T-helper 22 cell (primary cell): ENCODE measurements around the gene CRB1.

ENCODE experiments used
- DNase-seq: peaks from one replicate; pipeline ENCODE4 v3.0.0-alpha.2; 2020; ENCODE audit warnings: low read depth

The CRB1 gene

DNA sequence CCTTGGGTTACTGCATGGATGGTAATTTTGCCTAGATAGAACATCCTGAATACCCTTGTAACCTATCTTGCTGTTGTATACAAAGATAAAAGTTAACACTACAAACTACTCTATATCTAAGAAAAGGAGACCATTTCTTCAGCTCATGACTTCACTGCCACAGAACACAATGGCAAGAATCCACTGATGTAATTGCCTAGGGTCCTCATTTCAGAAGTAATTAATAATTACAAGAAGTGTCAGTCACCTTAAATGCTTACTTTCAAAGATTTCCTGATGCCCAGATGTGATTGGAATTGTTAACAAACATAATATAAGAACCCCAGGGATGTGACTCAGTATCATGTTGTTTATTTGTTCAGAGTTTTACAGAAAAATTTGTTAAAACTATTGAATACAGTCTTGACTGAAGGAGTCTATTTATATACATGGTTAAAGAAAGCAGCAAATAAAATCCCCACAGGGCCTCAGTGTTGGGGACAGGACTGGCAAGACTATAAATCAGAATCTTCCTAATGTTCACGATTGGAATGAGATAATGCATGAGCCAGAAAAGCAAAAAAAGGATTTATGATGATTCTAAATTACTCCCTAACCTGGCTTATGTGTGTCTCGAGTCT is 83.9 kb downstream of the CRB1 start:
- no peak for DNase-seq

DNA sequence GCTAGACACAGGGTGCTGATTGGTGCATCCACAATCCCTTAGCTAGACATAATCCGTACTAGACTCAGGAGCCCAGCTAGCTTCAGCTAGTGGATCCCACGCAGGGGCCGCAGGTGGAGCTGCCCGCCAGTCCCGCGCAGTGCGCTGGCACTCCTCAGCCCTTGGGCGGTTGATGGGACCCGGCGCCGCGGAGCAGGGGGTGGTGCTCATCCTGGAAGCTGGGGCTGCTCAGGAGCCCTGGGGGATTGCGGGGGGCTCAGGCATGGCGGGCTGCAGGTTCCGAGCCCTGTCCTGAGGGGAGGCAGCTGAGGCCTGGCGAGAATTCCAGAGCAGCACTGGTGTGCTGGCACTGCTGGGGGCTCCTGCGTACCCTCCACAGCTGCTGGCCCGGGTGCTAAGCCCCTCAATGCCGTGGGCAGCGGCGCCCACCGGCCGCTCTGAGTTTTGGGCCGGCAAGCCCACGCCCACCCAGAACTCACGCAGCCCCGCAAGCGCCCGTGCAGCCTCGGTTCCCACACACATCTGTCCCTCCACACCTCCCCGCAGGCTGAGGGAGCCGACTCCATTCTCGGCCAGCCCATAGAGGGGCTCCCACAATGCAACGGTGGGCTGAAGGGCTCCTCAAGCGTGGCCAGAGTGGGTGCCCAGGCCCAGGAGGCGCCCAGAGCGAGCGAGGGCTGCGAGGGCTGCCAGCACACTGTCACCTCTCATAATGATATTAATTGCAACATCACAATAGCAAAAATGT is 87.4 kb downstream of the CRB1 start:
- DNase-seq = no peak

DNA sequence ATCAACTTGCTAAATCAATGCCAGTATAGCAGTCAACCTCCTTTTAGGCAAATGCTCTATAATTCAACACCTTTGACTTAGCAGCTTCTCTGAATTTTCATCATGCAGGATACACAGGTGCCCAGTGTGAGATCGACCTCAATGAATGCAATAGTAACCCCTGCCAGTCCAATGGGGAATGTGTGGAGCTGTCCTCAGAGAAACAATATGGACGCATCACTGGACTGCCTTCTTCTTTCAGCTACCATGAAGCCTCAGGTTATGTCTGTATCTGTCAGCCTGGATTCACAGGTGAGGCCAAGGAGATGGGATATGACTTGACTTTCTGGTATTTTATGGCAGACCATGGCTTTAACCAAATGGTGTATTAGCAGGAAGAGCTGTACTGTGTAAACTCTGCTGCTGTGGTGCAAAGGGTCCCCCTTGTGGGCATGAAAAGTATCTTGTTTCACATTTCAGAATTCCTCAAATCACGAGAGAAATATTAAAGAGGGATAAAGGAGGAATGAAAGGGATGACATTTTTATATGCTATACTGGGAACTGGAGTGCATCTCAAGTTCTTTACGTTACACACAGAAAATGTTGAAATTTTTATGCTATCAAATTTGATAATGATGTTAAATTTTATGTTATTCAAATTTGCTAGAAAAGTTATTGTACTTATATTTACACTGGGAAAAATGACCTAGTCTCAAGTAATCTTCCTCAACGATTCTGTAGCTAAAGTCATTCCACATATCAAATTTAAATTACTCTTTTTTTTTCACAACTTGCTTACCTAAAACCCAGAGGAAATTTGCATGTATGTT is 88.9 kb downstream of the CRB1 start:
- no peak for DNase-seq

DNA sequence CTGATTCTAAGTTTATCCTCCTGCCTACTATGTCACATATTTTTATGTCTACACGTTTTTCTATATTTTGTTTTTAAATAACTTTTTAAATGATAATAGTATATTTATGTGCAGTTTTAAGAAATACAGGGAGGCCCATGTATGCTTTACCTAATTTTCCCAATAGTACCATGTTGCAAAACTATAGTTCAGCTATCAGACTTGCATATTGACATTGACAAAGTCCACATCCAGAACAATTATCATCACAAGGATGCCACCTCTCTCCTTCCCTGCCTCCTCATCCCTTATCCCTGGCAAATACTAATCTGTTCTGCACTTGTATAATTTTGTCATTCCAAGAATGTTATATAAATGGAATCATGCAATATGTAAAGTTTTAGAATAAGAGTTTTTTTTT is 90.9 kb downstream of the CRB1 start:
- DNase-seq = no peak

DNA sequence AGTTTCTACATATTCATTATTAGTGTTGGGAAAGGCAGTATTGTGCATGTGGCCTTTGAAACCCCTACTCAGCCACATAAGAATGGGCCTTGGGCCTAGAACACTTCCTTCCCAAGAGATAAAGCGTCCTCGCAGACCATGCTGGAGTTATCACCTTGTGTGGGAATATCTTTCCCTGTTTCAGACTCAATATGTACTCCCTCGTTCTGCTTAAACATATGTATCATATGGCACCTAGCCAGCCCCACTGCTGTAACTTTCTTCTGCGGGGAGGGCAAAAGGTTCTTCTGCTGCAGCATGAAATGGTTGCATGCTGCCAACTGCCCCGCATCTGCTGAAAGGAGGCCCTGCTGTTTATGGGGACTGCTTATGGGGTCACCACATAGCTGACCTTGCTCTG is 92.0 kb downstream of the CRB1 start:
- DNase-seq = no peak

DNA sequence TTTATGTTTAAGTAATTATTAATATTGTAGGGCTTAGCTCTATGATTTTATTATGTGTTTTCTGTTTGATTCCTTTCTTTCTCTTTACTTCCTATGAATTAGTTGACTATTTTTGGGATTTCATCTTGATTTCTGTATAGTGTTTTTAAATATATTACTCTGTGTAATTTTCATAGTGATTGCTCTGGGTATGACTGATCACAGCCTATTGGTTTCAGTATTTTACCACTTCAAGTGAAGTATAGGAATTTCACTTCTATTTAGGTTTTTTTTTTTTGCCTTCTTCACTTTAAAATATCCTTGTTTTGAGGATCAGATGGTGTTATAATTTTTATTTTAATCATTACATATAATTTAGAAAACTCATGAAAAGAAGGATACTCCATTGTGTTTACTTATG is 94.8 kb downstream of the CRB1 start:
- DNase-seq = no peak

DNA sequence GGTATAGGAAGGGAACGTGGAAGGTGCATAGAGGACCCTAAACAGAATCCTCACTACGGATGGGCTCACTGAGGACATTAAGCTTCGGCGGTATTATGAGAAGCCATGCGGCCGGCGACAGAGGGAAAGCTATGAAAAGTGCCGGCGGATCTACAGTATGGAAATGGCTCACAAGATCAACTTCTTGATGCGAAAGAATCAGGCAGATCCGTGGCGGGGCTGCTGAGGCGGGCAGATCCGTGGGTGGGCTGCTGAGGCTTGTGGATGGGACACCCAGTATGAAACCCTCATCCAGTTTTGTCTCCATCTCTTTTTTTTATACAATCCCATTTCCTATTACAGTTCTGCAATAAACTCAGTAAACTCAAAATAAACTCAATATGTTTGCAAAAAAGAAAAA is 95.8 kb downstream of the CRB1 start:
- DNase-seq = no peak

DNA sequence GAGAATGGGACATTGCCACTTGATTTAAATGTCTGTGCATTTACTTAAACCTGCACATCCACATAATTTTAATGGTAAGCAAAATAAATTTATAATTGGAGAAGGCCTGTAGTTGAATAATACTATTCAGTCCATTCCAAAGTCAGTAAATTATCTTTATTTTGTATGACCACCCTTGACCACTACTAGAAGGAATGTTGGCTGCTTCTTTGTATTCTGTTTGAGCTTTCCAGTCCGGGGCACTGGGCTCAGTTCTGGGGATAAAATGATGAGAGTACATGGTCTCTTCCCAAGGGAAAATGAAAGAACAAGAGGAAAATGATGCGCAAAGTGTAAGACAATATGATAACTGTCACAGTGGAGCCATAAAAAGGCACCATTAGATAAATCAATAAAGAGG is 98.9 kb downstream of the CRB1 start:
- DNase-seq = no peak

DNA sequence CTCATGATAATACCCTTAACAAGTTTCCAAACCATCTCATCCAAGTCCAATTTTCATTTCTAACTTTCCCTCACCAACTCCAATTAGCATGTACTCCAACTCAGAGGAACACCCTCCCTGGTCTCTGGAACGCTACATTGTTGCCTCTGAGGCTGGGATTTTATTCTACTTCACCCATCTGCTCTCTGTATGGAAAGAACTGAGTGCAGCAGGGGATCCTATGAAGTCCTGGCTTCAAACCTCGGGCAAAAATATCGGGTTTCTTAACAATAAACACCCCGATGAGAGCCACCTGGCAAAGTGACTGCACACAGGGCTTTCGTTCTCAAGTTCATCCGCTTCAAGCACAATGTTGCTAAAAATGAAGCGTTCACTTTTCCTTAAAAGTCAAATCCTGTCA is 99.6 kb downstream of the CRB1 start:
- no peak for DNase-seq

DNA sequence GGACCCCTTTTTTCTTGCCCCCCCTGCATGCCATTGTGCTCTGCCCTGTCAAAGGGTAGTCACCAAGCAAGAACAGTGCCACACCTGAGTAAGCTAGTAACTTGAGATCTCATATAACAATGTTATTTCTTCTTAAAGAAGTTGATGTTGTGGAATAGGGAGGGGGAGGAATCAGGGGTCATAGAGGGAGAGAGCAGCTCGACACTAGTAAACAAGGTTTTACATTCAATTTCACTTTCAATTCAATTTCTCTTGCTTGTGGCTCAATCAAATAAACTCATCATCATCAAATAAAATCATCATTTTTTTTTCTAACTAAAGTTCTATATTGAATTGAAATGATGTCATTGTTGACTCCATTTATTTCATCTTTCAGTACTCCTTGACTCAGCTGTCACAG is 106.4 kb downstream of the CRB1 start:
- DNase-seq = no peak

DNA sequence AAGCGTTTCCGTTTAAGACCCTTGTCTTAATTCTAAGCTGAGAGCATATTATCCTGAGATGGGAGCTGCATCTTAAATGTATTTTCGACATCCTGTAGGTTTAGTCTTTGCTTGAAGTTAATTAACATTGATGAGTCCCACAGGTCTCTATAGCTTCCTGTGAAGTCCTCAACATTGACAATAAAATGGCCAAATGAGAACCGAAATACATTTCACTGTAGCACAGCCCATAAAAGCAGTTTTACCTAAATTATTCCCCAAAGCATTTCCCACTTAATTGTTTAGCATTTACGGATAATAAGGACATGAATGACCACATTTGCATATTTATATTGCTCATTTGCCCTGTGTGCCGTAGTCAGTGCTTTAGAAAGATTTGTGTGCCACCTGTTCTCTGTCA is 116.4 kb downstream of the CRB1 start:
- no peak for DNase-seq

DNA sequence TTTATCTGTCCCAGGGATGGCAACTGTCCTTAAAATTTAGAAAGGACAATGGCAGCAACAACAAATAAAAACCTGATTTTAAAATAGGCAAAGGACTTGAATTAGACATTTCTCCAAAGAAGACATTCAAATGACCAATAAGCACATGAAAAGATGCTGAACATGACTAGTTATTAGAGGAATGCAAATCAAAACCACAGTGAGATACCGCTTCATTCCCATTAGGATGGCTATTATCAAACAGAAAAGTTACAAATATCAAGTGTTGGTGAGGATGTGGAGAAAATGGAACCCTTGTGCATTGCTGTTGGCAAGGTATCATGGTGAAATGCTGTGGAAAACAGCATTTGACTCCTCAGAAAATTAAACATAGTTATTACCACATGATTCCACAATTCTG is 120.7 kb downstream of the CRB1 start:
- no peak for DNase-seq

DNA sequence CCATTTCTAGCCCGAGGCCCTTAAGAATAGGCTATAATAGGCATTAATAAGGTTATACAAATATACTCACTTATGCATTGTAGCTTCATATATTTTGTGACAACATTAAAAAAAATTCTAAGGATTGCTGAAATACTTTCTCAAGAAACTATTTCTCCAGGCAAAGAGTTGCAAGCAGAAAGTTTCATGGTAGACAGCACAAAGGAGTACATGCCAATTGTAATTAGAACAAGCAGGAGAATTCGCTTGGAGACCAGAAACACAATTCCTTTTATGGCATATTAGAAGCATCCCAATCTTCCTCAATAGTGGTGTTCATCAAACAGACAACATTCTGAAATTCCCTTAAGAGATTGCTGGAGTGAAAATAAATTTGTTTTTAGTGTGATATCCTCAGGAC is 122.8 kb downstream of the CRB1 start:
- no peak for DNase-seq

DNA sequence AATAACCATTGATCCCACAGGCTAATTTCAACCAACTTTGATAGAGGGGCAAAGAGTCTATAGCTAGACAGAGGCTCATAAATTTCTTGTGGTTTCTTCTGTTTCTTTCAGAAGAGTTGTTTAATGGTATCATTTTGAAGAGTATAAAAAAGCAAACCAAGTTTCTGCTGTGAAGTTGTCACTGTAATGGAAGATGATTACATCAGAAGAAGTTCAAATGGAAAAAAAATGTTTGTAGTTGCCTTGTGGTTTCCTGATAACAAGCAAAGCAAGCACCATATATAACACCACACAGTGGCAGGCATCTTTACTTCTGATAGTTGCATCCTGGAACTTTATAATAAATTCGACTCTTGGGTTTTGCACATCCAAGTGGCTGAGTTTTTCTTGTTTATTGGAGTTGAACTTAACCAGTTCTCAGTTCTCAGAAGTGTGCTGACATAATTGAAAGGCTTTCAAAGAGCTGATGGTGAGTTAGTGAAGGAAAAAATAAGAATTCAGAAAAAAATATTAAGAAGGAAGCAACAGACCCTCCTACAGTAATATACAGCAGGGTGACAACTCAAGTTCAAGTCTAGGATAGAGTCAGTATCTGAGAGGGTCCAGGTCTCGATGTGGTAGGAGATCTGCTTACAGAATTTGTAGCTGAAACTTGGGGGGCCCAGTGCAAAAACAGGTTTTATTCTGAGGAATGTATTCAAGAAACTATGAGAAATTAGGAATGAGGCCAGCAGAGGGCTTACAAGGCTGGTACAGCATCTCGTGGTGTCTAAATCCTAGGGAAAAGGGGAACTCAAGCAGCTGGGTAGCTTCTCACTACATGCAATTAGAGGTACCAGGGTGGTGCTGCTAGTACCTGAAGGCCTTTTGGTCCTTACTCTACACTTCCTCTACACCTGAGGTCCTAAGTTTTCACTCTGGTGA is 123.5 kb downstream of the CRB1 start:
- DNase-seq = no peak

DNA sequence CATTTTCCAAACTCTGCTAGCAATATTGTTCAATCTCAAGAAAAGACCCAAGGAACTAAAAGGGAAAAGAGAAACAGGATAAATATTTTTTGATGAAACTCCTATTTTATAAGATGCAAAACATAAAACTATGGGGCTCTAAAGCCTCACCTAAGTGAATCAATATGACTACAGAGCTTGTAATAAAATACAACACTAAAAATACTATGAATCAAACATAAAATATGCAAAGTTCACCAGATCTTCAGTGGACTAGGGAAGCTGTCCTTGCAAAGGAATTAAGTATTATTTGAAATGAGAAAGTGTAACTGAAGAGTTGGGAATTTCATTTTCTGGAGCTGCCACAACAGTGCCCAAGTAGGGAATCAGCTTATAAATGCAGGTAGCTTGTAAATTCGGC is 124.5 kb downstream of the CRB1 start:
- DNase-seq = no peak

DNA sequence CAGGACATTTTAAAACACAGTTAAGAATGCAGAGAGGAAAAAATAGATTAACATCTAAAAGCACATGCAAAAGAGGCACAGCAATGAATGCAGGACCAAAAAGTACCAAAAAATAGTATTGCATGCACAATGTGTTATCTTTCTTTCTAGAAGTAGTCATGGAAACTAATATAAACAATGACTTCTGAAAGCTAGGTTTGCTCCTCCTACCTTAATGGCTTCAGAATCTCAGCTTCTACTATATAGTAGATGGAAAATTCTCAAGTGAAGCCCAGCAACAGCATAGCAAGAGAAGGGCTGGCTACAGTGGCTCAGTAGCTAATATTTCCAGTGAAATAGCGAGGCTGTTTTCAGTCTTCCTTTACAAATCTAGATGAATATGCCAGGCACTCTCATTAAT is 125.1 kb downstream of the CRB1 start:
- DNase-seq = no peak

DNA sequence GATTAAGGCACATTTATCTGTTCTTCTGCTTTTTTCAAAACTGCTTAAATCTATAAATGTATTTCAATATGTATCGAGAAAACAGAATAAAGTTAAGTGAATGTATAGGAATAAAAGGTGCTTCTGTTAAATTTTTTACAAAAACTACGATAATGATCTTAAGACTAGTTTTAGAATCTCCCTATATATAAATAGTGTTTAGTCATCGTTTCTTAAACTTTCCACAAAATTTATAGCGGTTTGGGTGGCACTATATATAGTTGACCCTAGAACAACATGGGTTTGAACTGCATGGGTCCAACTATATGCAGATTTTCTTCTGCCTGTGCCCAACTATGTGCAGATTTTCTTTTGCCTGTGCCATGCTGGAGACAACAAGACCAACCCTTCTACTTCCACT is 125.7 kb downstream of the CRB1 start:
- DNase-seq = no peak

DNA sequence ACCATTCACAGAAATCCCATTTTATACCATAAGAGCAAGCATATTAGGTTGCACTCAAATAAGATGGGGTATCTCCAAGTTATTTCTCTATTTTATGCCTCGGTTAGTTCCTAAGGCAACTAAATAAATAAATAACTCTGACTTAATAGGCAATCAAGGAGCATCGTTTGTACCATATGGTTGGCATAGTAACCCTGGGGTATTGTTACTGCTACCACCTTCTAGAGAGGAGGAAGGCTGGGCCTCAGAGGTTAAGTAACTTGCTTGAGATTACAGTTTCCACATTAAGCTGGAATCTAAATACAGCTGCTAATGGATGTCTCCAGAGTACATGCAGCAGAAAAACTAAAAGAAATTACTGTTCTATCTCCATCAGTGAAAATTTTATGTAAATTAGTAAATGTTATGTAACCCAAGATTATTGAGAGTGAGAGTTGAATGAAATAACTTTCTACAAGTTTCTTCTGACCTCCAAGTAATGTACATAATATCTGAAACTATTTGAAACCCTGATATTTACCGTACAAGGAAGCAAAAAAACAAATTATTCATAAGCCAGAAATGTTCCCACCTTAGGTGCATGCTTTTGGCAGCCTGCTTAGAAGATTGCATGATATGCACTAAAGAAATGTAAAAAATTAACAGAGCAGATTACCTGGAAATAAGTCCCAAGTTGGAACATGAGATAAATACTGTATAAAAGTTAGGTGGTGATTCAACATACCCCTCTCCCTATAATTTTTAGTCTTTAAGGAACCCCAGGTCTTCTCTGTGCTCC is 127.0 kb downstream of the CRB1 start:
- DNase-seq = no peak

DNA sequence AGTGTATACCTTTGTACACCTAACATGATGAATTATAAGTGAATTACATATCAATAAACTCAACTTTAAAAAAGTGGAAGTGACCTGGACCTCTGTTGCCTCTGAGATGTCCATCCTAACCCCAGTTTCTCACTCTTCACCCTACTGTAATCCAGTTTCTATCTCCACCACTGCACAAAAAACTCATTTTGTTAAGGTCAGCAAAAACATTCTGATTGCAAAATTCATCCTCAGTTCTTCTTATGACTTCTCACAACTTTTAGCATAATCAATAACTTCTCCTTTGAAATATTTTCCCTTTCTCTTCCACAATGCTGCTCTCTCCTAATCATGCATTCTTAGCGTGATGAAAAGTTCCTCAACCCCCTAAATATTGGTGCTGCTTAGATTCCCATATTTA is 129.8 kb downstream of the CRB1 start:
- no peak for DNase-seq

DNA sequence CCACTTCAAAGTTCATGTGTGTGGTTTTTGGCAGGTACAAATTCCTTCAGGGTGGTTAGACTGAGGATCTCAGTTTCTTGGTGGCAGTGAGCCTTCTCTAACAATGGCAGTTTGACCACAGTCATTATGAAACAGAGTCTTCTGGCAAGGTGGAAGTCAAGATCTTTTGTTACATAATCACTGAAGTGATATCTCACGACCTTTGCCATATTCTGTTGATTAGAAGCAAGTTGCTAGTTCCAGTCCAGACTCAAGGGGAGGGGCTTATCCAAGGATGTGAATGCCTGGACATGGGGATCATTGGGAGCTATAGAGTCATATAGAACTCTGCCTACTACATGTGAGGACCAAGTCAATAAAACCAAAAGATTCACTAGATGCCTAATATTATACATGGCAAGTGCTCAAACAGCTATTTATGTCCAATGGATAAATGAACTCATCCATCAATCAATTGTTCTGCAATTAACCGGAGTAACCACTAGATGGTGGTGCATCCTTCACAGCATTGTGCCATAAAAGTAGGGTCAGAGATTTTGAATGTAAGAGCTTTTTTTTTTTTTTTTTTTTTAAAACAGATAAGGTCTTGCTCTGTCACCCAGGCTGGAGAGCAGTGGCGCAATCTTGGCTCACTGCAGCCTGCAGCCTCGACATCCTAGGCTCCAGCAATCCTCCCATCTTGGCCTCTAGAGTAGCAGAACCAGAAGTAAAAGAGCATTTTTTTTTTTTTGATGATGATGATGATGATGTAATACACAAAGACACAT is 131.9 kb downstream of the CRB1 start:
- no peak for DNase-seq

DNA sequence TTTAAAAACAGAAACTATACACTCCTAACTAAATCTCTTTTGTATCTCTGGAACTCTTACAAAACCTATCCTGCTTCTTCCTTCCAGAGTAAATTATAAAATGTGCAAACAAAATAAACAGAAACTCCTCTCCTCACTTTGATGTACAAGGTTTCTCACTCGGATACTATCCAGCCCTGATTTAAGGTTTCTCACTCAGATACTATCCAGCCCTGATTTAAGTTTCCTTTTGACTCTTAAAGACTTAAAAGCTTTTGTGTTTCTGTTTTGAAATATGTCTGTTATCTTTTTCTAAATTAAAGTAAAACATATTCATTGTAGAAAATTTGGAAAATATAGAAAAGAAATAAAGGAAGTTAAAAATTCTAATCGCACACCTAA is 132.5 kb downstream of the CRB1 start:
- DNase-seq = no peak
